Mesenchymal stem cell (in vitro differentiated cells and primary cell): Measurements from ENCODE around the gene ZNF407.
A peak's percentile ranks its signal among the peaks of the same experiment; 100 is the strongest.

Experiments used
- DNase-seq: peaks from one replicate; pipeline ENCODE4 v3.0.0-alpha.2; 2013
- H2AFZ ChIP-seq: one replicate; pipeline ENCODE4 v1.6.1; 2013; ENCODE audit warnings: low read depth, mild to moderate bottlenecking, control low read depth, inconsistent platforms, low read length, moderate library complexity
- H2AK5ac ChIP-seq: 2 replicates; pipeline ENCODE4 v1.6.1; 2013; ENCODE audit warnings: low read length, moderate library complexity, mild to moderate bottlenecking, inconsistent platforms; ENCODE audit not compliant: severe bottlenecking
- H2BK120ac ChIP-seq: one replicate; pipeline ENCODE4 v1.6.1; 2013; ENCODE audit warnings: low read depth, mild to moderate bottlenecking, inconsistent platforms, low read length, moderate library complexity
- H2BK12ac ChIP-seq, 2 experiments: one replicate each; pipeline ENCODE4 v1.6.1; 2013; ENCODE audit warnings: inconsistent platforms in 2 of 2, low read length in 2 of 2, mild to moderate bottlenecking in 2 of 2, moderate library complexity in 2 of 2, control low read depth in 1 of 2
- H2BK15ac ChIP-seq: one replicate; pipeline ENCODE4 v1.6.1; 2013; ENCODE audit warnings: mild to moderate bottlenecking, low read depth, inconsistent platforms; ENCODE audit not compliant: poor library complexity, severe bottlenecking
- H2BK5ac ChIP-seq: 2 replicates; pipeline ENCODE4 v1.6.1; 2013; ENCODE audit warnings: low read depth, mild to moderate bottlenecking, low read length, control low read depth, inconsistent platforms; ENCODE audit not compliant: poor library complexity, severe bottlenecking
- H3K14ac ChIP-seq, 2 experiments: one replicate each; pipeline ENCODE4 v1.6.1; 2013; ENCODE audit warnings: inconsistent platforms in 2 of 2, low read length in 2 of 2, control low read depth in 1 of 2, mild to moderate bottlenecking in 1 of 2, moderate library complexity in 1 of 2
- H3K18ac ChIP-seq, 2 experiments: one replicate each; pipeline ENCODE4 v1.6.1; 2013; ENCODE audit warnings: inconsistent platforms in 2 of 2, low read length in 2 of 2, control low read depth in 1 of 2, low read depth in 1 of 2, mild to moderate bottlenecking in 1 of 2
- H3K23ac ChIP-seq, 2 experiments: one replicate each; pipeline ENCODE4 v1.6.1; 2013; ENCODE audit warnings: inconsistent platforms in 2 of 2, low read length in 2 of 2, mild to moderate bottlenecking in 2 of 2, moderate library complexity in 2 of 2, control low read depth in 1 of 2
- H3K27ac ChIP-seq: 2 replicates; pipeline ENCODE4 v1.5.1; 2013; ENCODE audit warnings: mild to moderate bottlenecking, moderate library complexity, low read length, control low read depth, inconsistent platforms; ENCODE audit not compliant: poor library complexity, severe bottlenecking
- H3K27me3 ChIP-seq, 2 experiments: 2 replicates each; pipeline versions ENCODE4 v1.6.1 to v1.7.0; 2013; ENCODE audit warnings: low read length in 2 of 2, mild to moderate bottlenecking in 2 of 2, moderate library complexity in 2 of 2, control low read depth in 1 of 2, inconsistent platforms in 1 of 2; ENCODE audit not compliant: control insufficient read depth in 1 of 2, insufficient read depth in 1 of 2
- H3K36me3 ChIP-seq, 2 experiments: 2 replicates each; pipeline versions ENCODE4 v1.6.1 to v1.7.0; 2013; ENCODE audit warnings: low read length in 2 of 2, control low read depth in 1 of 2, inconsistent platforms in 1 of 2, low read depth in 1 of 2, mild to moderate bottlenecking in 1 of 2; ENCODE audit not compliant: insufficient read depth in 2 of 2, control insufficient read depth in 1 of 2
- H3K4ac ChIP-seq, 2 experiments: one replicate each; pipeline ENCODE4 v1.6.1; 2013; ENCODE audit warnings: inconsistent platforms in 2 of 2, low read length in 2 of 2, mild to moderate bottlenecking in 2 of 2, moderate library complexity in 2 of 2, control low read depth in 1 of 2, low read depth in 1 of 2
- H3K4me1 ChIP-seq: 2 replicates; pipeline ENCODE4 v1.6.1; 2013; ENCODE audit warnings: low read depth, low read length, control low read depth; ENCODE audit not compliant: control insufficient read depth, insufficient read depth
- H3K4me2 ChIP-seq: 2 replicates; pipeline ENCODE4 v1.6.1; 2013; ENCODE audit warnings: low read length, mild to moderate bottlenecking, inconsistent platforms; ENCODE audit not compliant: poor library complexity, severe bottlenecking
- H3K4me3 ChIP-seq, 2 experiments: 2 replicates each; pipeline versions ENCODE4 v1.5.1 to v1.7.0; 2013; ENCODE audit warnings: low read length in 2 of 2, mild to moderate bottlenecking in 2 of 2, control low read depth in 1 of 2, low read depth in 1 of 2; ENCODE audit not compliant: insufficient read depth in 1 of 2
- H3K79me1 ChIP-seq: replicated peaks from 2 replicates; pipeline ENCODE4 v1.6.1; 2013; ENCODE audit warnings: mild to moderate bottlenecking, control low read depth, low read length, inconsistent platforms; ENCODE audit not compliant: poor library complexity, severe bottlenecking
- H3K9ac ChIP-seq: 2 replicates; pipeline ENCODE4 v1.7.0; 2013; ENCODE audit warnings: mild to moderate bottlenecking, low read length, moderate library complexity
- H3K9me3 ChIP-seq: 2 replicates; pipeline ENCODE4 v1.7.0; 2013; ENCODE audit warnings: mild to moderate bottlenecking, low read length; ENCODE audit not compliant: control insufficient read depth
- H4K8ac ChIP-seq: one replicate; pipeline ENCODE4 v1.6.1; 2013; ENCODE audit warnings: inconsistent platforms, mild to moderate bottlenecking, low read length, moderate library complexity
- H4K91ac ChIP-seq: one replicate; pipeline ENCODE4 v1.6.1; 2013; ENCODE audit warnings: mild to moderate bottlenecking, low read length, inconsistent platforms
- WGBS: methylation state at CpG from one replicate; pipeline ENCODE4 v1.1.7; 2013; ENCODE audit warnings: mixed read lengths; 5-methylcytosine and 5-hydroxymethylcytosine counted together

ZNF407 gene

DNA sequence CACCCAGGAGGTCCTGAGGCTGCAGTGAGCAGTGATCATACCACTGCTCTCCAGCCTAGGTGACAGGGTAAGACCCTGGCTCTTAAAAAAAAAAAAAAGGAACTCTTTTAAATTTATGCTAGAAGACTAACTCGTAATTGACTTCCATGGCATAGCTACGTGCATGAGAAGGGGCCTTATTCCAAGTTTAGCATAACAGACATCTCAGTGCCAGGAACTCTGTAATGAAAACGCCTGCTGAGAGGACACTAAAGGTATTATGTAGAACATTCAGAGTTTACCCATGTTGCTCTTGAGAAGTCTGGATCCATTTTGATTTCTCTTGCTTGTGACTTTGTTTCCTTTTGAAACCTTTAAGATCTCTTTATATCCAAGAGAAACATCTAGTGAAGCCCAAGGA is 276.0 kb downstream of the ZNF407 start:
- DNase-seq = no peak
- H3K36me3 ChIP-seq = peaks cover 0 to 7% of the 10 kb centered on the region in 2 experiments
- no peak overlapping the region for H4K8ac ChIP-seq
- H2AK5ac ChIP-seq = no peak overlapping the region
- H4K91ac ChIP-seq = no peak overlapping the region
- no peak overlapping the region for H3K23ac ChIP-seq
- H2AFZ ChIP-seq = no peak overlapping the region
- H3K79me1 ChIP-seq = peaks cover 4% of the 10 kb centered on the region
- H2BK15ac ChIP-seq = no peak overlapping the region
- no peaks in the 10 kb centered on the region for H3K27me3 ChIP-seq
- H2BK5ac ChIP-seq = no peak overlapping the region
- 95% methylated on average over 3 of the region's 3 CpGs for WGBS
- H3K4me2 ChIP-seq = no peak overlapping the region
- H2BK120ac ChIP-seq = no peak overlapping the region
- no peak overlapping the region for H3K4ac ChIP-seq
- no peak overlapping the region for H2BK12ac ChIP-seq
- no peak overlapping the region for H3K27ac ChIP-seq
- no peaks in the 10 kb centered on the region for H3K9me3 ChIP-seq
- H3K9ac ChIP-seq = no peak overlapping the region
- no peak overlapping the region for H3K4me3 ChIP-seq
- peaks cover 3% of the 10 kb centered on the region for H3K4me1 ChIP-seq
- H3K14ac ChIP-seq = no peak overlapping the region
- no peak overlapping the region for H3K18ac ChIP-seq

DNA sequence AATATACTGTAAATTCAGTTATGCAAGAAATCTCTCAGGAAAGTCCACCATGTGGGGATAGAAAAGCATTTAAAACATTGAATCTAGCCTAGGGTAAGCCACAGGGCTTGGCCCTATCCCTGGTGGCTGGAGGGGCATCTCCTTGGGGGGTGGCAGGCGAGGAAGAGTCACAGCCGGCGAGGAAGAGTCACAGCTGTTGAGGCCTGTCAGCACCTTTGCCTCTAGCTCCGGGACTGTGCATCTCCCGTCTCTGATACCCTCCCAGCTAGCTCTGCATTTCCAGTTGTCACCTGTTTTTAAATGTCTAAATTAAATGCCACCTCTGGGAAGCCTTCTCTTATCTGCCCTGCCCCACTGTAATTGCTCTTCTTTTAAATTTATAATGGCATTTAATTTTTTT is 276.7 kb downstream of the ZNF407 start:
- Histone ChIP-seq H3K4me1 (peaks cover 3% of the 10 kb centered on the region), H3K4me3 (no peak overlapping the region), H3K36me3 (peaks cover 0 to 7% of the 10 kb centered on the region in 2 experiments), H3K4ac (no peak overlapping the region), H3K79me1 (peaks cover 4% of the 10 kb centered on the region), H3K23ac (no peak overlapping the region), H3K9ac (no peak overlapping the region), H3K14ac (no peak overlapping the region), H2AFZ (no peak overlapping the region), H3K18ac (no peak overlapping the region), H2BK12ac (no peak overlapping the region), H3K27me3 (no peaks in the 10 kb centered on the region), H2AK5ac (no peak overlapping the region), H4K91ac (no peak overlapping the region), H4K8ac (no peak overlapping the region), H2BK5ac (no peak overlapping the region), H2BK120ac (no peak overlapping the region), H2BK15ac (no peak overlapping the region), H3K4me2 (no peak overlapping the region), H3K27ac (no peak overlapping the region), H3K9me3 (no peaks in the 10 kb centered on the region)
- WGBS = 98% methylated on average over 5 of the region's 5 CpGs
- DNase-seq = no peak

DNA sequence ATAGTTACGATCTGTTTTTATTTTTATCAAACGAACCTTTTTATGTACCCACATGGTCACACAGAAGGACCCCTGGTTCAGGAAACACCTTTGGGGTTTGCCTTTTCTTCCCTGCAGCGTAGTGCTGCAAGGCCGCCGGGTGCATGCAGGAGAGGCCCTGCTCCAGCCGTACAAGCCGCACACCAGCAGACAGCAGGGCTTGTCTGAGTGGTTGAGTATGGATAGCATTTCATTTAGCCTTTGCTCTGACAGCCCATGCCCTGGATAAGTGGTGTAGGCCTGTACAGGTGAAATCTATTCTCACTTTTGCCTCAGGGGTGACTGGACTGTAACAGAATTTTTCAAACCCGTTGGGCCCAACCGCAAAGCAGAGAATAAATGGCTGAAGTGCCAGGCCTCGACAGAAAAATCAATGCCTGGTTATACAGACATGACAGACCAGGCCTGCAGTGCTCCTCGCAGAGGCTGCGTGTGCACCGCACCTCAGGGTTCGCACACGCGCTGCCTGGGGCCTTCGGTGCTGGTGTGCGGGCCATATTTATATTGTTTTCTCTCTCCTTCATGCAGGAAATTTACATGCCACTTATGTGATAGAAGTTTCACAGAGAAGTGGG is 279.1 kb downstream of the ZNF407 start:
- Histone ChIP-seq H2BK12ac (no peak overlapping the region), H3K4me1 (peaks cover 1% of the 10 kb centered on the region), H3K27ac (no peak overlapping the region), H4K8ac (no peak overlapping the region), H2BK15ac (no peak overlapping the region), H3K9me3 (no peaks in the 10 kb centered on the region), H3K4me2 (no peak overlapping the region), H3K18ac (no peak overlapping the region), H3K79me1 (peaks cover 4% of the 10 kb centered on the region), H3K9ac (no peak overlapping the region), H4K91ac (no peak overlapping the region), H2AFZ (no peak overlapping the region), H3K36me3 (peaks cover 9 to 13% of the 10 kb centered on the region in 2 experiments), H3K4me3 (peak overlapping the region in 1 of 2 experiments; percentile 15), H2BK120ac (no peak overlapping the region), H3K27me3 (no peaks in the 10 kb centered on the region), H3K14ac (no peak overlapping the region), H2AK5ac (no peak overlapping the region), H3K23ac (no peak overlapping the region), H3K4ac (no peak overlapping the region), H2BK5ac (no peak overlapping the region)
- no peak for DNase-seq
- 98% methylated on average over 18 of the region's 18 CpGs for WGBS

DNA sequence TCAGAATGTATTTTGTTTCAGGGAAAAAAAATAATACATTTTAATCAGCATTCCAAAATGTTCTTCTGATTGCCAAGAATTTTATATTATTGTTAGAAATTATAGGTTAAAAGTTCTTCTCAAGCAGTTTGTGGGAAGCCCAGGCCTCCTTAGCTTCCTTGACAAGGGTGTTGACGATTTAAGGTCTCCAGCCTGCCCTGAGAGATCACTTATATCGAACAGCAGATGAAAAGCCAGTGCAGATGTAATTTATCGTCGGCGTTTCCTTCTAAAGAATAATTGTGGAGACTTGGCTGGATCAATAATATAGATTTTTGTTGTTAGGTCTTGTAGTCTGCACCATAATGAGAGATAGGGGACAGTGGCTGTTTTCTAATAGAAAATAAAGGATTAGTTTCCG is 280.6 kb downstream of the ZNF407 start:
- H3K9ac ChIP-seq = no peak overlapping the region

More for the DNA sequence above, 280.6 kb downstream of the ZNF407 start:
- H3K18ac ChIP-seq = no peak overlapping the region
- no peak overlapping the region for H4K91ac ChIP-seq
- peaks cover 4% of the 10 kb centered on the region for H3K79me1 ChIP-seq
- WGBS = 96% methylated on average over 5 of the region's 6 CpGs
- H3K4ac ChIP-seq = no peak overlapping the region
- H2BK12ac ChIP-seq = no peak overlapping the region
- no peak for DNase-seq
- no peak overlapping the region for H3K23ac ChIP-seq
- H3K27ac ChIP-seq = no peak overlapping the region
- no peak overlapping the region for H2BK120ac ChIP-seq
- peaks cover 1% of the 10 kb centered on the region for H3K4me1 ChIP-seq
- no peaks in the 10 kb centered on the region for H3K9me3 ChIP-seq
- no peaks in the 10 kb centered on the region for H3K27me3 ChIP-seq
- H3K36me3 ChIP-seq = peaks cover 15 to 24% of the 10 kb centered on the region in 2 experiments
- H2AK5ac ChIP-seq = no peak overlapping the region
- no peak overlapping the region for H2BK5ac ChIP-seq
- H4K8ac ChIP-seq = no peak overlapping the region
- no peak overlapping the region for H2BK15ac ChIP-seq
- H3K4me3 ChIP-seq = no peak overlapping the region
- no peak overlapping the region for H2AFZ ChIP-seq
- H3K14ac ChIP-seq = no peak overlapping the region
- no peak overlapping the region for H3K4me2 ChIP-seq
